ENCODE measurements around the gene PLCH1. TPM values are rescaled to one million over a fixed set of nuclear protein-coding genes. Genes with fewer than 3 reads are reported as not detected.

PLCH1 gene
- total and polyA plus RNA-seq, 2 experiments from 2014 or later, result 8.1 to 25.3 TPM

- ATAC-seq (no peak), DNase-seq (ENCODE audit: low spot score) (no peak)
- Histone ChIP-seq H3K27ac (ENCODE audit: low read depth) (no peak overlapping the region; the same call in 1 of the 2 replicates), H3K4me1 (ENCODE audit: insufficient read depth) (no peaks in the 10 kb centered on the region; the same call in 1 of the 2 replicates), H3K36me3 (ENCODE audit: insufficient read depth) (no peaks in the 10 kb centered on the region), H3K4me3 (no peak overlapping the region), H4K20me1 (replicated peaks; ENCODE audit: insufficient read depth) (no peaks in the 10 kb centered on the region), H3K27me3 (ENCODE audit: insufficient read depth) (no peaks in the 10 kb centered on the region), H3K4me2 (no peak overlapping the region), H3K9me2 (ENCODE audit: insufficient read depth) (no peaks in the 10 kb centered on the region; the same call in 1 of the 2 replicates), H2AFZ (no peak overlapping the region), H3F3A (replicated peaks; ENCODE audit: low read depth) (no peaks in the 10 kb centered on the region), H3K79me2 (replicated peaks; ENCODE audit: insufficient read depth) (no peaks in the 10 kb centered on the region)
- H3K4me1 Mint-ChIP-seq, result peaks cover 8% of the 10 kb centered on the region
- no peak overlapping the region for H3K4me3 Mint-ChIP-seq
- H3K27ac Mint-ChIP-seq, result no peak overlapping the region
- no peaks in the 10 kb centered on the region for H3K27me3 Mint-ChIP-seq (ENCODE audit: insufficient read depth, low read depth, poor library complexity)
- peaks cover 9% of the 10 kb centered on the region; the same call in 1 of the 3 replicates for H3K36me3 Mint-ChIP-seq (ENCODE audit: low read depth)
- no peak for TF ChIP-seq EZH2phosphoT487 (IDR thresholded peaks at IDR 0.05; ENCODE audit: unreplicated experiment)
- TF ChIP-seq, protein P1, sequence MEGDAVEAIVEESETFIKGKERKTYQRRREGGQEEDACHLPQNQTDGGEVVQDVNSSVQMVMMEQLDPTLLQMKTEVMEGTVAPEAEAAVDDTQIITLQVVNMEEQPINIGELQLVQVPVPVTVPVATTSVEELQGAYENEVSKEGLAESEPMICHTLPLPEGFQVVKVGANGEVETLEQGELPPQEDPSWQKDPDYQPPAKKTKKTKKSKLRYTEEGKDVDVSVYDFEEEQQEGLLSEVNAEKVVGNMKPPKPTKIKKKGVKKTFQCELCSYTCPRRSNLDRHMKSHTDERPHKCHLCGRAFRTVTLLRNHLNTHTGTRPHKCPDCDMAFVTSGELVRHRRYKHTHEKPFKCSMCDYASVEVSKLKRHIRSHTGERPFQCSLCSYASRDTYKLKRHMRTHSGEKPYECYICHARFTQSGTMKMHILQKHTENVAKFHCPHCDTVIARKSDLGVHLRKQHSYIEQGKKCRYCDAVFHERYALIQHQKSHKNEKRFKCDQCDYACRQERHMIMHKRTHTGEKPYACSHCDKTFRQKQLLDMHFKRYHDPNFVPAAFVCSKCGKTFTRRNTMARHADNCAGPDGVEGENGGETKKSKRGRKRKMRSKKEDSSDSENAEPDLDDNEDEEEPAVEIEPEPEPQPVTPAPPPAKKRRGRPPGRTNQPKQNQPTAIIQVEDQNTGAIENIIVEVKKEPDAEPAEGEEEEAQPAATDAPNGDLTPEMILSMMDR (conservative IDR thresholded peaks at IDR 0.05; ENCODE audit: low read depth in 2 of 2), result no peak
- no peak for TF ChIP-seq ZNF114 (CRISPR knock-in tag; IDR thresholded peaks at IDR 0.05)
- TF ChIP-seq CREB1 (CRISPR knock-in tag; IDR thresholded peaks at IDR 0.05; ENCODE audit: low read depth), result no peak
- TF ChIP-seq, protein P2, sequence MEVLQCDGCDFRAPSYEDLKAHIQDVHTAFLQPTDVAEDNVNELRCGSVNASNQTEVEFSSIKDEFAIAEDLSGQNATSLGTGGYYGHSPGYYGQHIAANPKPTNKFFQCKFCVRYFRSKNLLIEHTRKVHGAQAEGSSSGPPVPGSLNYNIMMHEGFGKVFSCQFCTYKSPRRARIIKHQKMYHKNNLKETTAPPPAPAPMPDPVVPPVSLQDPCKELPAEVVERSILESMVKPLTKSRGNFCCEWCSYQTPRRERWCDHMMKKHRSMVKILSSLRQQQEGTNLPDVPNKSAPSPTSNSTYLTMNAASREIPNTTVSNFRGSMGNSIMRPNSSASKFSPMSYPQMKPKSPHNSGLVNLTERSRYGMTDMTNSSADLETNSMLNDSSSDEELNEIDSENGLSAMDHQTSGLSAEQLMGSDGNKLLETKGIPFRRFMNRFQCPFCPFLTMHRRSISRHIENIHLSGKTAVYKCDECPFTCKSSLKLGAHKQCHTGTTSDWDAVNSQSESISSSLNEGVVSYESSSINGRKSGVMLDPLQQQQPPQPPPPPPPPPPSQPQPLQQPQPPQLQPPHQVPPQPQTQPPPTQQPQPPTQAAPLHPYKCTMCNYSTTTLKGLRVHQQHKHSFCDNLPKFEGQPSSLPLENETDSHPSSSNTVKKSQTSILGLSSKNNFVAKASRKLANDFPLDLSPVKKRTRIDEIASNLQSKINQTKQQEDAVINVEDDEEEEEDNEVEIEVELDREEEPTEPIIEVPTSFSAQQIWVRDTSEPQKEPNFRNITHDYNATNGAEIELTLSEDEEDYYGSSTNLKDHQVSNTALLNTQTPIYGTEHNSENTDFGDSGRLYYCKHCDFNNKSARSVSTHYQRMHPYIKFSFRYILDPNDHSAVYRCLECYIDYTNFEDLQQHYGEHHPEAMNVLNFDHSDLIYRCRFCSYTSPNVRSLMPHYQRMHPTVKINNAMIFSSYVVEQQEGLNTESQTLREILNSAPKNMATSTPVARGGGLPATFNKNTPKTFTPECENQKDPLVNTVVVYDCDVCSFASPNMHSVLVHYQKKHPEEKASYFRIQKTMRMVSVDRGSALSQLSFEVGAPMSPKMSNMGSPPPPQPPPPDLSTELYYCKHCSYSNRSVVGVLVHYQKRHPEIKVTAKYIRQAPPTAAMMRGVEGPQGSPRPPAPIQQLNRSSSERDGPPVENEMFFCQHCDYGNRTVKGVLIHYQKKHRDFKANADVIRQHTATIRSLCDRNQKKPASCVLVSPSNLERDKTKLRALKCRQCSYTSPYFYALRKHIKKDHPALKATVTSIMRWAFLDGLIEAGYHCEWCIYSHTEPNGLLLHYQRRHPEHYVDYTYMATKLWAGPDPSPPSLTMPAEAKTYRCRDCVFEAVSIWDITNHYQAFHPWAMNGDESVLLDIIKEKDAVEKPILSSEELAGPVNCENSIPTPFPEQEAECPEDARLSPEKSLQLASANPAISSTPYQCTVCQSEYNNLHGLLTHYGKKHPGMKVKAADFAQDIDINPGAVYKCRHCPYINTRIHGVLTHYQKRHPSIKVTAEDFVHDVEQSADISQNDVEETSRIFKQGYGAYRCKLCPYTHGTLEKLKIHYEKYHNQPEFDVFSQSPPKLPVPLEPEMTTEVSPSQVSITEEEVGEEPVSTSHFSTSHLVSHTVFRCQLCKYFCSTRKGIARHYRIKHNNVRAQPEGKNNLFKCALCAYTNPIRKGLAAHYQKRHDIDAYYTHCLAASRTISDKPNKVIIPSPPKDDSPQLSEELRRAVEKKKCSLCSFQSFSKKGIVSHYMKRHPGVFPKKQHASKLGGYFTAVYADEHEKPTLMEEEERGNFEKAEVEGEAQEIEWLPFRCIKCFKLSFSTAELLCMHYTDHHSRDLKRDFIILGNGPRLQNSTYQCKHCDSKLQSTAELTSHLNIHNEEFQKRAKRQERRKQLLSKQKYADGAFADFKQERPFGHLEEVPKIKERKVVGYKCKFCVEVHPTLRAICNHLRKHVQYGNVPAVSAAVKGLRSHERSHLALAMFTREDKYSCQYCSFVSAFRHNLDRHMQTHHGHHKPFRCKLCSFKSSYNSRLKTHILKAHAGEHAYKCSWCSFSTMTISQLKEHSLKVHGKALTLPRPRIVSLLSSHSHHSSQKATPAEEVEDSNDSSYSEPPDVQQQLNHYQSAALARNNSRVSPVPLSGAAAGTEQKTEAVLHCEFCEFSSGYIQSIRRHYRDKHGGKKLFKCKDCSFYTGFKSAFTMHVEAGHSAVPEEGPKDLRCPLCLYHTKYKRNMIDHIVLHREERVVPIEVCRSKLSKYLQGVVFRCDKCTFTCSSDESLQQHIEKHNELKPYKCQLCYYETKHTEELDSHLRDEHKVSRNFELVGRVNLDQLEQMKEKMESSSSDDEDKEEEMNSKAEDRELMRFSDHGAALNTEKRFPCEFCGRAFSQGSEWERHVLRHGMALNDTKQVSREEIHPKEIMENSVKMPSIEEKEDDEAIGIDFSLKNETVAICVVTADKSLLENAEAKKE (CRISPR knock-in tag; IDR thresholded peaks at IDR 0.05), result no peak
- TF ChIP-seq JUNB (IDR thresholded peaks at IDR 0.05; ENCODE audit: unreplicated experiment), result no peak
- H3K9me3 Mint-ChIP-seq, result no peaks in the 10 kb centered on the region
These were observed 250.5 kb downstream of the PLCH1 start for GRCh38 chr3:155494332-155494731.
